ENCODE data around the gene CLN6. TPM values are rescaled to one million over a fixed set of nuclear protein-coding genes. Genes with fewer than 3 reads are reported as not detected.

The CLN6 gene
- total and polyA plus RNA-seq, 7 donors, result 8.3 to 22.2 (median 13.1) TPM

DNA sequence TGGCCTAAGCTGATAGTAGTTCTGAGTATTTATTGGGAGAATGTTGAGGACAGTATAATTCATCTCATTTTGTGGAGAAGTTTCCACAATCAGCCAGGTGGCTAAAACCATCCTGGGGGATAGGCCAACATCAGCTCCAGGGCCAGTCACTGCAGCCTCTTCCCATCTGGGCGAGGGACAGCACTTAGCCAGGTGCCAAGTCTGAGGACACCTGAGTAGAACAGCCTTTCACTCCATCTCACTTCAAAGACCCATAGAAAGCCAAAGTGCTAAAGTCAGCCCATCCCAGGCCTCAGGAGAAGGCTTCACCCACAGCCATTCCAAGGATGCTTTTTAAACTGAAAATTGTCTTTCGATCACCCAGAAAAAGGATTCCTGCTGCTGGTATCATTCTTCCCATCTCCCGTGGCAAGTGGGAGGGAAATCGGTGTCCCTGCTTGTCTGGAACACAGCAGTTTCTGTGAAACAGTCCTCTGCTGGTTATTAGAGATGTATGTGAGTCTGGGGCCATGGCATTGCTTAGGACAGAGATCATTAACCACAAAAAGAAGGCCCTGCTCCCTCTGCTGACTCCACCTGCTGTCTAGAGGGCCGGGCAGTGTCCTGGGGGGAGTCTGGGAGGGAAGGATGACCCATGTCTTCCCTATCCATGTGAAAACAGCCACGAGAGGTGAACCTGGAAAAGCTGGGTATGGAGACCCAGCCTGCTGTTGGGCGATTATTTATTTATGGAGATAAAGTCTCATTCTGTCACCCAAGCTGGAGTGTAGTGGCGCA lies 34.0 kb downstream of the CLN6 start:
- WGBS, 3 donors, result 82 to 88% (median 85%) methylated on average over 8 of the region's 8 CpGs
- TF ChIP-seq, protein P1, sequence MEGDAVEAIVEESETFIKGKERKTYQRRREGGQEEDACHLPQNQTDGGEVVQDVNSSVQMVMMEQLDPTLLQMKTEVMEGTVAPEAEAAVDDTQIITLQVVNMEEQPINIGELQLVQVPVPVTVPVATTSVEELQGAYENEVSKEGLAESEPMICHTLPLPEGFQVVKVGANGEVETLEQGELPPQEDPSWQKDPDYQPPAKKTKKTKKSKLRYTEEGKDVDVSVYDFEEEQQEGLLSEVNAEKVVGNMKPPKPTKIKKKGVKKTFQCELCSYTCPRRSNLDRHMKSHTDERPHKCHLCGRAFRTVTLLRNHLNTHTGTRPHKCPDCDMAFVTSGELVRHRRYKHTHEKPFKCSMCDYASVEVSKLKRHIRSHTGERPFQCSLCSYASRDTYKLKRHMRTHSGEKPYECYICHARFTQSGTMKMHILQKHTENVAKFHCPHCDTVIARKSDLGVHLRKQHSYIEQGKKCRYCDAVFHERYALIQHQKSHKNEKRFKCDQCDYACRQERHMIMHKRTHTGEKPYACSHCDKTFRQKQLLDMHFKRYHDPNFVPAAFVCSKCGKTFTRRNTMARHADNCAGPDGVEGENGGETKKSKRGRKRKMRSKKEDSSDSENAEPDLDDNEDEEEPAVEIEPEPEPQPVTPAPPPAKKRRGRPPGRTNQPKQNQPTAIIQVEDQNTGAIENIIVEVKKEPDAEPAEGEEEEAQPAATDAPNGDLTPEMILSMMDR (IDR thresholded peaks at IDR 0.05), result no peak
- Histone ChIP-seq H3K27me3 (ENCODE audit: insufficient read depth in 3 of 3, low read length in 2 of 3) (no peaks in the 10 kb centered on the region), H3K4me3 (no peak overlapping the region), H3K9me3 (no peaks in the 10 kb centered on the region), H3K4me1 (peaks cover 18% of the 10 kb centered on the region), H3K27ac (no peak overlapping the region), H3K36me3 (ENCODE audit: insufficient read depth in 1 of 2, low read depth in 1 of 2) (peaks cover 0 to 29% of the 10 kb centered on the region in 2 donors)
- ATAC-seq (peak in 1 of 4 donors; percentile 5), DNase-seq (no peak)
- intact Hi-C loops (cut with DNase I), result no loop called here

GRCh38 chr15:68192804-68193486 lies 36.6 kb downstream of the CLN6 start:
- 48 to 67% (median 55%) methylated on average over 5 of the region's 5 CpGs for WGBS, 3 donors
- ATAC-seq, result peak; percentile 39 to 74 (median 54)
- intact Hi-C loops (cut with DNase I), result no loop called here
- TF ChIP-seq, protein P1 (IDR thresholded peaks at IDR 0.05), result no peak
- no peak overlapping the region for H3K27ac ChIP-seq
- no peaks in the 10 kb centered on the region for H3K27me3 ChIP-seq (ENCODE audit: insufficient read depth in 3 of 3, low read length in 2 of 3)
- no peaks in the 10 kb centered on the region for H3K9me3 ChIP-seq
- H3K4me3 ChIP-seq, result no peak overlapping the region
- peaks cover 42% of the 10 kb centered on the region for H3K4me1 ChIP-seq
- H3K36me3 ChIP-seq (ENCODE audit: insufficient read depth in 1 of 2, low read depth in 1 of 2), result peaks cover 0 to 32% of the 10 kb centered on the region in 2 donors
- DNase-seq, result peak in 1 of 2 donors; percentile 58

DNA sequence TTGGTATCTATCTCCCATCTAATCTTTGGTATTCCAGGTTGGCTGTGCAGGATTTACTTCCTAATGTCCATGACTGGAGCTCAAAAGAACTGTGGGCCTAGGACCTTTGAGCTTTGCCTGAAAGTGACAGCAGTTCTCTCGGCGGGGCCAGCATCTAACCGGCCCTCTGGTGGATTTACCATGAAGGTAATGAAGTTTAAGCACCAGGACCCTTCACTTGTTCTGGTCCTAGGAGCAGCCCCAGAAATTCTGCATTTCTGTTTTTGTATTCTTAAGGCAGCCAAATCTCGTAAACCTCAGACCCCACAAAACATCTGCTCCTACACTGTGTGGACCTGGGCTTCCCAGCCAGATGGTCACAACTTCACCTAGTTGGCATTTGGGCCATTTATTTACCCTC lies 37.4 kb downstream of the CLN6 start:
- Histone ChIP-seq H3K27ac (peak overlapping the region; percentile 9), H3K36me3 (ENCODE audit: insufficient read depth in 1 of 2, low read depth in 1 of 2) (peaks cover 0 to 32% of the 10 kb centered on the region in 2 donors), H3K27me3 (ENCODE audit: insufficient read depth in 3 of 3, low read length in 2 of 3) (no peaks in the 10 kb centered on the region), H3K4me3 (no peak overlapping the region), H3K9me3 (no peaks in the 10 kb centered on the region), H3K4me1 (peaks cover 49% of the 10 kb centered on the region)
- 91 to 94% (median 92%) methylated on average over 4 of the region's 4 CpGs for WGBS, 3 donors
- DNase-seq (no peak), ATAC-seq (no peak)
- intact Hi-C loops (cut with DNase I), result no loop called here
- TF ChIP-seq, protein P1 (IDR thresholded peaks at IDR 0.05), result no peak

GRCh38 chr15:68191555-68191954 lies 38.0 kb downstream of the CLN6 start:
- Histone ChIP-seq H3K4me3 (no peak overlapping the region), H3K27ac (no peak overlapping the region), H3K36me3 (ENCODE audit: insufficient read depth in 1 of 2, low read depth in 1 of 2) (peaks cover 0 to 32% of the 10 kb centered on the region in 2 donors), H3K9me3 (no peaks in the 10 kb centered on the region), H3K4me1 (peaks cover 54% of the 10 kb centered on the region), H3K27me3 (ENCODE audit: insufficient read depth in 3 of 3, low read length in 2 of 3) (no peaks in the 10 kb centered on the region)
- DNase-seq (no peak), ATAC-seq (no peak)
- 46 to 71% (median 49%) methylated on average over 3 of the region's 3 CpGs for WGBS, 3 donors
- intact Hi-C loops (cut with DNase I), result no loop called here
- TF ChIP-seq, protein P1 (IDR thresholded peaks at IDR 0.05), result no peak

Data from psoas muscle (tissue), 8 donors.